Measurements from ENCODE around the gene A2ML1.
"Not testable (repeated sequence)": the region's sequence is repeated elsewhere in the genome, so short reads cannot be mapped to it uniquely, and the experiment has no call there.

The A2ML1 gene

GRCh38 chr12:8859448-8859847 is 37.0 kb downstream of the A2ML1 start:
- FAIRE-seq: not testable (repeated sequence)

DNA sequence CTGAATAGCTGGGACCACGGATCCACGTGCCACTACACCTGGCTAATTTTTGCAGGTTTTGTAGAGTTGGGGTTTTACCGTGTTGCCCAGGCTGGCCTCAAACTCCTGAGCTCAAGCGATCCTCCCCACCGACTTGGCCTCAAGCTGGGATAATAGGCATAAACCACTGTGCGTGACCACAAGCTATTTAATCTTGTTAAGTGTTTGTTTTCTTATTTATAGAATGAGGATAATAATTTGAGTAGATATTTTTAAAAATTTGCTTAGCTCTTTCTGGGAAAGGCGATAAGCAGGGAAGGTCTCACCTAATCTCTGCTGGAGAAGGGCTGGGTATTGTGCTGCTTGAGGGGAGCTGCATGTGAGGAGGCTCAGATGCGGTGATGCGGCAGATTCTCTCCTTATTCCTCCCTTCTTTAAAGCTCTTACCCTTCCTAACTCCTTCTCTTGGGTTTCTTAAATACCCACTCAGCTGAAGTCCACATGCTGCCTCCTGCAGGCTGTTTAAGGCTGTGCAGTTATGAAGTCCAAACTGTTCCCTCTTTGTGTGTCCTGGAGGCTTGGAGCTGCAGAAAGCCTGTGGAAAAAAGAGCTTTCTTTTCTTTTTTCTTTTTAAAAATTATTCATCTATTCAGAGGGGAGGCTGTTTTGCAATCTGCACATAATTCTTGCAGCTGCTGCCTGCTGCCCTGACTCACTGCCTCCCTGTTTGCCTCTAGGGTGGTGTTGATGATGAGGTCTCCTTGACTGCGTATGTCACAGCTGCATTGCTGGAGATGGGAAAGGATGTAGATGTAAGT is 37.9 kb downstream of the A2ML1 start:
- FAIRE-seq: no peak

DNA sequence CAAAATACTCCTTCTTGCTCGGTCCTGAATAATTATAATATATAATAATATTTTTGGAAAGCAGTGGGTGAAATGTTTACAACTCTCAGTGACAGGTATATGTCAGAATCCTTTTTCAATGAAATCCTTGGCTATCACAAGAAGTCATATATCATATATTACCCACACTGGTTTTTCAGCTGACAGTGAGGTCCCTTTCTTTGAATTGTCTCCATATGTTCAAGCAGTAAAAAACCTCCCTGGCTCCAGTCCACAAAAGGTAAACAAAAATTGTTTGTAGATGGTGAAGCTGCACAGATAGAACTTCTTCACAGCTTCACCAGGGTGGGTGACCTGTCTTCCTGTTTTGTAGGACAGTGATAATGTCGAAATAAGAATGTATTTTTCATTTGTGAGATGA is 44.0 kb downstream of the A2ML1 start:
- FAIRE-seq: no peak

- FAIRE-seq: no peak
Measured at GRCh38 chr12:8867009-8867408, 44.6 kb downstream of the A2ML1 start.

DNA sequence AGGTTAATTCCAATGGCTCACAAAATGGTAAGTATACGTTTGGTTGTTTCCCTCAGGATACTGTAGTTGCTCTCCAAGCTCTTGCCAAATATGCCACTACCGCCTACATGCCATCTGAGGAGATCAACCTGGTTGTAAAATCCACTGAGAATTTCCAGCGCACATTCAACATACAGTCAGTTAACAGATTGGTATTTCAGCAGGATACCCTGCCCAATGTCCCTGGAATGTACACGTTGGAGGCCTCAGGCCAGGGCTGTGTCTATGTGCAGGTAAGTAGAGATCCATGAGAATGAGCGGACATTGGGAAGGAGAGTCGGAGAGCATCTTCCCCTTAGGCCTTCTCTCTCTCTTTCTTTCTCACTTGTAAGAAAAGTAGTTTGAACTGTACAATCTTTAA is 45.4 kb downstream of the A2ML1 start:
- FAIRE-seq: no peak

DNA sequence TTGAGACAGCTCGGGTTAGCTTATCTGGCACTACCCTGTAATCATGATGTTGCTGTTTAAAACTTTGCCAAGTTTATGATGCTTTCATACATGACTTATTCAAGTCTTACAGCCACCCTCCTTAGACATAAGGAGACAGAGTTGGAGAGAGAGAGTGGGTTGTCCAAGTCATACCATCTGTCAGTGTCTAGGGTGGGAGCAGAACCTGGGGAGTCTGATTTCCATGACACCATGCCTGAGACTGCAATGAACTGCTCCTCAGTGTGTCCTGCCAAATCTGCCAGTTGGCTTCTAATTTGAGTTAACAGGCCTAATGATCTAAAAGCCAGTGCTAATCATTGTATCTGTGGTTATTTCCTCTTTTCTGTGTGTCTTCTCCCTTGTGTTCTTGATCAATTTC is 48.2 kb downstream of the A2ML1 start:
- FAIRE-seq: no peak

GRCh38 chr12:8871068-8871467 is 48.6 kb downstream of the A2ML1 start:
- no peak for FAIRE-seq

GRCh38 chr12:8876887-8877286 is 54.5 kb downstream of the A2ML1 start:
- FAIRE-seq: no peak

- FAIRE-seq: no peak
Measured at GRCh38 chr12:8886502-8887284, 64.3 kb downstream of the A2ML1 start.

DNA sequence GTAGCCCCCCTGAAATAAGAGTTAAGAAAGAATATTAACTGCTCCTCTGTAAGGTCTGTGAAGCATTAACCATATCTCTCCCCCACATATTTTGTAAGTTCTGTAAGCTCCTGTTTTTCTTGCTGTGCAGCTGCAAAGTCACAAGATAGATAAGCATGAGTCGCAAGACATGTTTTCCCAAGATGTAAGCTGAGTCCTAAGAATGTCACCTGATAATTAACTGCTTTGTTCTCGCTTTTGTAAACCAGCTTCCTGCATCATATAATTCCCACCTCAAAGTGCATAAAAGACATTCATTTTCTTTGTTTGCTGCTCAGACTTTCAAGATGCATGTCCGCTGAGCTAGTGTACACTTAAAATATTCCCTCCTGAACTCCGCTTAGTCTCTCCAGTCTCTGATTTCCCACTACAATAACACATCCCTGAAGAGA is 64.9 kb downstream of the A2ML1 start:
- no peak for FAIRE-seq

DNA sequence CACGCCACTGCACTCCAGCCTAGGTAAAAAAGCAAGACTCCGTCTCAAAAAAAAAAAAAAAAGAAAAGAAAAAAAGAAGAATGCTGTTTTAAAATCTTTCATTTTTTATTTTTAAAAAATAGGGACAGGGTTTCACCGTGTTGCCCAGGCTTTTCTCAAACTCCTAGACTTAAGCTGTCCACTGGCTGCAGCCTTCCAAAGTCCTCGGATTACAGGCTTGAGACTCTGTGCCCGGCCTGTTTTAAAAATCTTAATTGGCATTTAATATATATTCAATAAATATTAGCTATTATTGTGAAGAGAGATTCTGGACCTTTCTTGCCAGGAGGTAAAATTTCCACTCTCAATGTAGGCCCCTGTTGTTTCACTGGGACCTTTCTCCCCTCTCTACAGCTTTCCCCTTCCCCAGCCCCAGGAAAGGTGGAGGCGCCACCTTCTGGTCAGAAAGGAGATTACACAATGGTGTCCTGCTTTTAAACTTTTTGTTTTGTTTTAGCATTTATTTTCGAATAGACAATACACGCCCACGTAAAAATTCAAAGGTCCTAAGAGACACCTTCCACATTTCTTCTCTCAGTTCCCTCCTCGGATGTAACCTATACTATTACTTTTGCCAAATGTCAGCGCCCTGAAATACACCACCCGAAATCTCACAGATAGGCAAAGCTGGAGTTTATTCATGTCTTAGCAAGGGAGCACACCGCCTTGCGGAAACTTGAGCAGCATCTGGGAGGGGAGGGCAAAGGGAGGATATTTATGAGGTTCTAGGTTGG is 68.1 kb downstream of the A2ML1 start:
- FAIRE-seq: no peak

DNA sequence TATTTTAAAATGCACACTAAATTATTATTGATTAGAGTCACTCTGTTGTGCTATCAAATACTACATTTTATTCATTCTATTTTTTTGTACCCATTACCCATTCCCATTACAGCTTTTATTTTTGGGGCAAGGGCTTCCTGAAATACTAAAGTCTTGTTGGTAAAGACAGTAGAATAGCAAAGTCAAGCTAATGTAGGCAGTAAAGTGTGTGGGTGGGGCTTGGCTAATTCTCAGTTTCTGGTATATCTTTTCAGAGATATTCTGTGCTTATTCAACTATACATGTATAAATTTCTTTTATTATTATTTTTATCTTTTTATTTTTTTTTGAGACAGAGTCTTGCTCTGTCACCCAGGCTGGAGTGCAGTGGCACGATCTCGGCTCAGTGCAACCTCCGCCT is 69.6 kb downstream of the A2ML1 start:
- no peak for FAIRE-seq

- no peak for FAIRE-seq
Measured at GRCh38 chr12:8894378-8894777, 72.0 kb downstream of the A2ML1 start.

DNA sequence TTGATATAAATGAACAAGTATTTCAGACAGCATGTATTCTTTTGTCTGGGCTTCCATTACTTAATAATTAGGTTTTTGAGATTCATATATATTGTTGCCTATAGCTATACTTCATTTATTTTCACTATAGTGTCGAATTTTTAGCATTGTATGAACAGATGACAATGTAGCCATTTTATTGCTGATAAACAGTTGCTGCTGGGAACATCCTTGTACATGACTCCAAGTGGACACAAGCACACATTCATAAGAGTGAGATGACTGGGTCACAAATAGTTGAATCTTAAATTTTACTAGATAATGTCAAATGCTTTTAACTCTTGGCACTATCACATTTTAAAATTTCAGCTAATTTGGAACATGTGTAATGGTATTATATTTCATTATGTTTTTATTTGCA is 72.6 kb downstream of the A2ML1 start:
- FAIRE-seq: no peak

GRCh38 chr12:8897081-8897480 is 74.7 kb downstream of the A2ML1 start:
- no peak for FAIRE-seq

DNA sequence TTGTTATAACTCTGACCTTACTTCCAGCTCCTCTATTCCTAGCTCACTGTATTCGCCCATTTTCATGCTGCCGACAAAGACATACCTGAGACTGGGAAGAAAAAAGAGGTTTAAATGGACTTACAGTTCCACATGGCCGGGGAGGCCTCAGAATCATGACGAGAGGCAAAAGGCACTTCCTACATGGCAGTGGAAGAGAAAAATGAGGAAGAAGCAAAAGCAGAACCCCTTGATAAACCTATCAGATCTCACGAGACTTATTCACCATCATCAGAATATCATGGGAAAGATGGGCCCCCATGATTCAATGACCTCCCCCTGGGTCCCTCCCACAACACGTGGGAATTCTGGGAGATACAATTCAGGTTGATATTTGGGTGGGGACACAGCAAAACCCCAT is 77.4 kb downstream of the A2ML1 start:
- FAIRE-seq: no peak

- FAIRE-seq: not testable (repeated sequence)
Measured at GRCh38 chr12:8902703-8903102, 80.3 kb downstream of the A2ML1 start.

GRCh38 chr12:8903646-8904045 is 81.2 kb downstream of the A2ML1 start:
- FAIRE-seq: no peak

GRCh38 chr12:8904665-8905064 is 82.2 kb downstream of the A2ML1 start:
- FAIRE-seq: no peak

DNA sequence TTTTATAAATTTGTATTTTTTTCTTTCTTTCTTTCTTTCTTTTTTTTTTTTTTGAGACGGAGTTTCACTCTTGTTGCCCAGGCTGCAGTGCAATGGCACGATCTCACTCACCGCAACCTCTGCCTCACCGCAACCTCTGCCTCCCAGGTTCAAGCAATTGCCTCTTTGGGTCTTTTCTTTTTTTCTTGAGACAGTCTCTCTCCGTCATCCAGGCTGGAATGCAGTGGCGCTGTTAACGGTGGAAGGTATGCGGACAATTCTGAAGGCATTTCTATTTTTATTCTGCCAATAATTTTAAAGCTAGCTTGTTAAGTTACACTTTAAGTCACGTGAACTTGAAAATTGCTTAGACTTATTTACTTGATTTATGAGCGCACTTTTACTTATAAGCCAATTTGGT is 83.1 kb downstream of the A2ML1 start:
- FAIRE-seq: no peak

- no peak for FAIRE-seq
Measured at GRCh38 chr12:8906266-8907180, 84.1 kb downstream of the A2ML1 start.

DNA sequence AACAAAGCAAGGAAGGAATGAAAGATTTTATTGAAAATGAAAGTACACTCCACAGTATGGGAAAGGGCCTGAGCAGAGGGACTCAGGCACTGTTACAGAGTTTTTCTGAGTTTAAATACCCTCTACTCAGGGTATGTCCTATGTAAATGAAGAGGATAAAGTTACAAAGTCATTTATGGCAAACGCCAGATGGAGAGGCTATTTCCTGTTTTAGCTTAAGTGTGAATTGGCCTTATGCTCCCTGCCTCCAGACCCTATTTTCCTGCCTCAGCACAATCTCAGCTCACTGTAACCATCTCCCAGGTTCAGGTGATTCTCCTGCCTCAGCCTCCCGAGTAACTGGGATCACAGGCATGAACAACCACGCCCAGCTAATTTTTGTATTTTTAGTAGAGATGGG is 85.1 kb downstream of the A2ML1 start:
- no peak for FAIRE-seq
